Dendritic cell treated with granulocyte-macrophage colony-stimulating factor and Interleukin-4, amounts not matched to agents 40 ng/mL and 50 ng/mL, for 4 days (primary cell): ENCODE results near the gene AFG3L2.
"Not testable (repeated sequence)": the region's sequence is repeated elsewhere in the genome, so short reads cannot be mapped to it uniquely, and the experiment has no call there.

Experiments
- H3K27ac Mint-ChIP-seq: one replicate; pipeline ENCODE4 v1.8.0; 2022; ENCODE audit warnings: mild to moderate bottlenecking, mixed read lengths
- H3K27me3 Mint-ChIP-seq: one replicate; pipeline ENCODE4 v1.8.0; 2022; ENCODE audit warnings: mild to moderate bottlenecking, mixed read lengths
- H3K36me3 Mint-ChIP-seq: one replicate; pipeline ENCODE4 v1.8.0; 2022; ENCODE audit warnings: low read depth, mixed read lengths
- H3K4me1 Mint-ChIP-seq: one replicate; pipeline ENCODE4 v1.8.0; 2022; ENCODE audit warnings: low read depth, mixed read lengths
- H3K4me3 Mint-ChIP-seq: one replicate; pipeline ENCODE4 v1.8.0; 2022; ENCODE audit warnings: mild to moderate bottlenecking, moderate library complexity, mixed read lengths
- H3K9me3 Mint-ChIP-seq: one replicate; pipeline ENCODE4 v1.8.0; 2022; ENCODE audit warnings: mixed read lengths
- intact Hi-C: fragments of 100-400 bp; cut with micrococcal nuclease; formaldehyde crosslinking; loops from one replicate; pipeline ENCODE4 v1.15.0; 2022

Gene AFG3L2

DNA sequence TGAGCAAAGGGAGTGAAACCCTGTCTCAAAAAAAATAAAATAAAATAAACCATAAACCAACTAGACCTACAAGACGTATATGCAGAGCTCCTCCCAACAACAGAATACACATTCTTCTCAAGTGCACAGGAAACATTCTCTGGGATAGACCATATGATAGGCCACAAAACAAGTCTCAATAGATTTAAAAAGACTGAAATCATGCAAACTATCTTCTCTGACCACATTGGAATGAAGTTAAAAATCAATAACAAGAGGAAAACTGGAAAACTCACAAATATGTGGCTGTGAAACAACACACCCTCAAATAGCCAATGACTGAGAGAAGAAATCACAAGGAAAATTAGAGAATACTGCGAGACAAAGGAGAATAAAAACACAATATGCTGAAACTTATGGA lies 7.2 kb upstream of the AFG3L2 start:
- H3K36me3 Mint-ChIP-seq: no peaks in the 10 kb centered on the region
- peaks cover 6% of the 10 kb centered on the region for H3K4me1 Mint-ChIP-seq
- no peaks in the 10 kb centered on the region for H3K27me3 Mint-ChIP-seq
- H3K4me3 Mint-ChIP-seq: no peak overlapping the region
- H3K27ac Mint-ChIP-seq: no peak overlapping the region
- intact Hi-C loops: no loop called here
- H3K9me3 Mint-ChIP-seq: no peaks in the 10 kb centered on the region

DNA sequence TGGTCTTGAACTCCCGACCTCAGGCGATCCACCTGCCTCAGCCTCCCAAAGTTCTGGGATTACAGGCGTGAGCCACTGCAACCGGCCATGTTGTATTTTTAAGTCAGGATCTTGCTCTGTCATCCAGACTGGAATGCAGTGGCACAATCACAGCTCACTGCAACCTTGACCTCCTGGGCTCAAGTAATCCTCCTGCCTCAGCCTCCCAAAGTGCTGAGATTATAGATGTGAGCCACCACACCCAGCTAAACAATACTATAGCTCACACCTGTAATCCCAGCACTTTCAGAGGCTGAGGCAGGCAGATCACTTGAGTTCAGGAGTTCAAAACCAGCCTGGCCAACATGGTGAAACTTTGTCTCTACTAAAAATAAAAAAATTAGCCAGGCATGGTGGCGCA lies 6.7 kb upstream of the AFG3L2 start:
- intact Hi-C loops, H3K36me3 Mint-ChIP-seq, H3K4me3 Mint-ChIP-seq, H3K27me3 Mint-ChIP-seq, H3K27ac Mint-ChIP-seq, H3K9me3 Mint-ChIP-seq, H3K4me1 Mint-ChIP-seq: not testable (repeated sequence)

DNA sequence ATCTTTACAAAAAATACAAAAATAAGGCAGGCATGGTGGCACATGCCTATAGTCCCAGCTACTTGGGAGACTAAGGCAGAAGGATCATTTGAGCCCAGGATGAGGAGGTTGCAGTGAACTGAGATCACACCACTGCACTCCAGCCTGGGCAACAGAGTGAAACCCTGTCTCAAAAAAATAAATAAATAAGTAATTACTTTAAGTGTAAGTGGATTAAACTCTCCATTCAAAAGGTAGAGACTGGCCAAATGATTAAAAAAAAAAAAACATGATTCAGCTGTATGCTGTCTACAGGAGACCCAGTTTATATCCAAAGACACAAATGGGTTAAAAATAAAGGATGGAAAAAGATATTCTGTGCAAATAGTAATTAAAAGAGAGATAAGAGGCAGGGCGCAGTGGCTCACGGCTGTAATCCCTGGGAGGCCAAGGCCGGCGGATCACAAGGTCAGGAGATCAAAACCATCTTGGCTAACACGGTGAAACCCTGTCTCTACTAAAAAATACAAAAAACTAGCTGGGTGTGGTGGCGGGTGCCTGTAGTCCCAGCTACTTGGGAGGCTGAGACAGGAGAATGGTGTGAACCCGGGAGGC lies 5.3 kb upstream of the AFG3L2 start:
- H3K27me3 Mint-ChIP-seq, H3K4me3 Mint-ChIP-seq, H3K27ac Mint-ChIP-seq, H3K36me3 Mint-ChIP-seq, intact Hi-C loops, H3K9me3 Mint-ChIP-seq: not testable (repeated sequence)
- H3K4me1 Mint-ChIP-seq: peaks cover 14% of the 10 kb centered on the region

DNA sequence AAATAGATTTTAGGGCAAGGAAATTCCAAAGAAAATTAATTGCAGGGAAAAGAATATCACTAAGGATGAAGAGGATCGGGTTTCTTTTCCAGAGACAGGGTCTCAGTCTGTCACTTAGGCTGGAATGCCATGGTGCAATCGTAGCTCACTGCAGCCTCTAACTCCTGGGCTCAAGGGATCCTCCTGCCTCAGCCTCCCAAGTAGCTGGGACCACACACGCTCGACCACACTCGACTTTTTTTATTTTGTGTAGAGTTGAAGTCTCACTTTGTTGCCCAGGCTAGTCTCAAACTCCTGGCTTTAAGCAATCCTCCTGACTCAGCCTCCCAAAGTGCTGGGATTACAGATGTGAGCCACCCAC lies 1.2 kb upstream of the AFG3L2 start:
- Mint-ChIP-seq H3K4me1 (peaks cover 45% of the 10 kb centered on the region), H3K36me3 (peaks cover 20% of the 10 kb centered on the region), H3K27ac (peak overlapping the region; percentile 87), H3K4me3 (peak overlapping the region; percentile 80)
- intact Hi-C loops, H3K9me3 Mint-ChIP-seq, H3K27me3 Mint-ChIP-seq: not testable (repeated sequence)

DNA sequence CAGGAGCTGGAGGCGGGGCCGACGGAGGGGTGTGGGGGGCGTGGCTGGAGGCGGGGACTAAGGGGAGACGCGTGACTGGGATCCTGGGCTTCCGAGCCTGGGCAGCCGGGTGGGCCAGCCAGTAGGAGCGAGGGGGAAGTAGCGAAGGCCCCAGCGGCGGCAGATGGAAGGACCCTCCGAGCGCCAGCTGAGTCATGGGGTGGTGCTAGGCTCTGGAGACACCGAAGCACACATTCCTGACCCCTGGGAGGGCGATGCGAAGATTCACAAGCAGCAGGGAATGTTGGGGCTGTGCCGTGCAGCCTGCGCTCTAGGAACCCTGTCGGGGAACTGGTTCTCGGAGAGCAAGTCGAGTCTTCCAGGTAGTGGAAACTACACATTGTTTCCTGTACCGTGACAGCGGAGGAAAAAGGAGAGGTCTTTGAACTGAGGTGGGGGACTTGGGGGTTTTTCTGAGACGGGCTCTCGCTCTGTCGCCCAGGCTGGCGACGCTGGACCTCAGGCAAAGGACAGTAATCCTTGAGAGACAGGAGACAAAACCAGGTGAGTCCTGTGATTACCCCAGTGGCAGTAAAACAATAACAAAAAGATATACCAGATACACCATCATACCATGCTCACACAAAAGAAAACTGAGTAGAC lies 650 bp upstream of the AFG3L2 start:
- H3K9me3 Mint-ChIP-seq: no peaks in the 10 kb centered on the region
- H3K27ac Mint-ChIP-seq: peak overlapping the region; percentile 87
- peak overlapping the region; percentile 80 for H3K4me3 Mint-ChIP-seq
- peaks cover 50% of the 10 kb centered on the region for H3K4me1 Mint-ChIP-seq
- intact Hi-C loops: loop anchor here (1.0 to 2.0 kb wide), 5 partner anchors 31 to 570 kb away; partner anchors contain the start of genes CEP76, PSMG2, SPIRE1 and TUBB6
- H3K27me3 Mint-ChIP-seq: no peaks in the 10 kb centered on the region
- peaks cover 22% of the 10 kb centered on the region for H3K36me3 Mint-ChIP-seq

DNA sequence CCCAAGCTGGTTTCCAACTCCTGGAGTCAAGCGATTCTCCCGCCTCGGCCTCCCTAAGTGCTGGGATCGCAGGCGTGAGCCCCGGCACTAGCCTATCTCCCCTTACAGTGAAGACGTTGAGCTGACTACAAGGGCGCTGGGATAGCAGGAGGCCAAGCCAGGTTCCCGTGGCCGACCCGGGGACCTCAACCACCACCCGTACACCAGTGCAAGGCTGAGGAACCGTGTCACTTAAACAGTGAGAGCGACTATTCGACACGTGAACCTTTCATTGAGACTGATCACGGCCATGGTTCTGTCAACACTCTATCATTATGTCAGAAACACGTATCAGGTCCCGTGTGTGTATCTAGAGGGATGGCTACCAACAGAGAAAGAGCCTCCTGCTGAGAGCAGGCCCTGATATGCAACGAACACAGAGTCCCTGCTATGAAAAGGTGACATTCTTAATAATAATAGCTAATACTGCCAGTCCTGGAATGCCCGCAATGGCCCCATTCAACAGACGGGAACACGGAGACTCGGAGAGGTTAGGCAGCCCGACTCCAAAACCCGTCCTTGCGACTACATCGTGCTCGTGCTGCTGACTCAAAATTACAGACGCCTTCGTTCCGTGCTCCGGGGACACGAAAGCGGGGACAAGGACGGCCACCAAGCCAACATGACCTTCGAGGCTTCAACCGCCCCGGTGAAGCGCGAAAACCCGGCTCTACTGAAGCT lies 833 bp downstream of the AFG3L2 start:
- Mint-ChIP-seq H3K4me1 (peaks cover 54% of the 10 kb centered on the region), H3K9me3 (no peaks in the 10 kb centered on the region), H3K36me3 (peaks cover 30% of the 10 kb centered on the region), H3K27ac (peak overlapping the region; percentile 87), H3K4me3 (peak overlapping the region; percentile 80), H3K27me3 (no peaks in the 10 kb centered on the region)
- intact Hi-C loops: loop anchor here (2.0 kb wide), 3 partner anchors 29 to 327 kb away; partner anchors contain the start of genes CEP76, PSMG2 and TUBB6

DNA sequence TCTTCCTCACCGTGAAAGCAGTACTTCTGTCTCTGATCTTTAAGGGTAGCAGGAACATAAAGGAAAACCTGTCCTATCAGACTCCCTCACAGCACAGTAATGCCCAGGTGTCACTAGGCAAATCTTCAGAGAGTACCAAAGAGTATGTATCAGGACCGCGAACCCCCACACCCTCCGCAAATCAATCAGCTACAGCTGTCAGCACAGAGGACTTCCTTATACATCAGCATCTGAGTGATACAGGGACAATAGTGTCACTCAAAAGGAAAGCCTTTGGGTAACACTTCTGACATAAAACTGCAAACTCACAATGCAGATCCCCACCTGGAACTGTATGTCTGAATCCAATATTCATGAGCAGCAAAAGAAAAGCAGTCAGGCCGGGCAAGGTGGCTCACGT lies 2.6 kb downstream of the AFG3L2 start:
- Mint-ChIP-seq H3K4me3 (no peak overlapping the region), H3K27ac (no peak overlapping the region), H3K9me3 (no peaks in the 10 kb centered on the region), H3K4me1 (peaks cover 48% of the 10 kb centered on the region), H3K27me3 (no peaks in the 10 kb centered on the region), H3K36me3 (peaks cover 47% of the 10 kb centered on the region)
- intact Hi-C loops: no loop called here

DNA sequence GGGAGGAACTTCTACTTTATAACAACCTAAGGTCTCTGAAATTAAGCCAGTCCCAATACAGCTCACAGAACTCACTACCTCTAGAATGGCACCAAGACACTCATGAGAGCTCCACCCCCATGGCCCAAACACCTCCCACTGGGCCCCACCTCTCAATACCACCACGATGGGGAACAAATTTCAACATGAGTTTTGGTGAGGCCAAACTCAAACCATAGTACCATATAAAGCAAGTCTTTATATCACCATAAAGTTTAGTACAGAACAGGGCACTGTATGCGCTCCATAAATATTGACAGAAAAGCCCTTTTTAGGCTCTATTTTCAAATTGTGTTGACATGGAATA lies 3.3 kb downstream of the AFG3L2 start:
- Mint-ChIP-seq H3K36me3 (peaks cover 53% of the 10 kb centered on the region), H3K27me3 (no peaks in the 10 kb centered on the region), H3K4me3 (no peak overlapping the region), H3K9me3 (no peaks in the 10 kb centered on the region), H3K27ac (no peak overlapping the region), H3K4me1 (peaks cover 48% of the 10 kb centered on the region)
- intact Hi-C loops: no loop called here

DNA sequence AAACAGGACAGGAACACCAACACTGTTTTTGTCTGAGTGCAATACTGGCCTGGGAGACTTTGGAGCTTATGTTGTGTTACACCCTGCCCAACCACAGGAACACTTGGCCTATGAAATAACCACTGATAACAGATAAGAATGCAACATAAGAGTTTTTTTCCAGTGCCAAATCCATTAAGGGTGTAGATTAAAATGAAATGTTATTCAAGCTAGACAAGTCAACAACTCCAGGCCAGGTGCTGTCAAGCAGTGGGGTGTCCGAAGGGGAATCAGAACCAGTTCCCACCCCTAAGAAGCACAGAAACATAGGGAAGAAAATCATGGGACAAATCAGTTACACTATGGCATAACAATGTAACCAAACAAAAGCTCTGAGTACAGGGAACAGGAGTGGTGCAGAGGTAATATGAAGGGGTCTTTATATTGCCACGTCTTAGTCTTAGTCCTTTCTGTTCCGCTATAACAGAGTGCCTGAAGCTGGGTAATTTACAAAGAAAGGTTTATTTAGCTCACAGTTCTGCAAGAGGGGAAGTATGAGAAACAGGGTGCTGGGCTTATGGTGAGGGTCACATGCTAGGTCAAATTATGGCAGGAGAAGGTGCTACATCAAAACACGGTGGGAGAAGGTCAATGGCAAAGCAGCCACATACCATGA lies 3.8 kb downstream of the AFG3L2 start:
- H3K4me3 Mint-ChIP-seq: no peak overlapping the region
- no peak overlapping the region for H3K27ac Mint-ChIP-seq
- intact Hi-C loops: no loop called here
- peaks cover 48% of the 10 kb centered on the region for H3K4me1 Mint-ChIP-seq
- no peaks in the 10 kb centered on the region for H3K27me3 Mint-ChIP-seq
- H3K36me3 Mint-ChIP-seq: peaks cover 58% of the 10 kb centered on the region
- H3K9me3 Mint-ChIP-seq: no peaks in the 10 kb centered on the region

DNA sequence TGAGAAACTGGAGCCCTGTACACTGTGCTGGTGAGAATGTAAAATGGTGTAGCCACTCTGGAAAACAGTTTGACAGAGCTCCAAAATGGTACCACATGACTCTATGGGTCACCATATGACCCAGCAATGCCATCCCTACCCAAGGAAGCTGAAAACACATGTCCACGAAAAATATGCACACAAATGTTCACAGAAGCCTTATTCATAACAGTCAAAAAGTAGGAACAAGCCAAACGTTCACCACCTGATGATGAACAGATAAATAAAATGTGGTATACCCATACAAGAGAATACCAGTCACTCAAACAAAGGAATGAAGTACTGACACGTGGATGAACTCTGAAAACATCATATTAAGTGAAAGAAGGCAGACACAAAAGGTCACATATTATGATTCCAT lies 4.6 kb downstream of the AFG3L2 start:
- Mint-ChIP-seq H3K36me3 (peaks cover 60% of the 10 kb centered on the region), H3K27ac (no peak overlapping the region), H3K9me3 (no peaks in the 10 kb centered on the region), H3K4me3 (no peak overlapping the region), H3K4me1 (peaks cover 40% of the 10 kb centered on the region), H3K27me3 (no peaks in the 10 kb centered on the region)
- intact Hi-C loops: no loop called here

DNA sequence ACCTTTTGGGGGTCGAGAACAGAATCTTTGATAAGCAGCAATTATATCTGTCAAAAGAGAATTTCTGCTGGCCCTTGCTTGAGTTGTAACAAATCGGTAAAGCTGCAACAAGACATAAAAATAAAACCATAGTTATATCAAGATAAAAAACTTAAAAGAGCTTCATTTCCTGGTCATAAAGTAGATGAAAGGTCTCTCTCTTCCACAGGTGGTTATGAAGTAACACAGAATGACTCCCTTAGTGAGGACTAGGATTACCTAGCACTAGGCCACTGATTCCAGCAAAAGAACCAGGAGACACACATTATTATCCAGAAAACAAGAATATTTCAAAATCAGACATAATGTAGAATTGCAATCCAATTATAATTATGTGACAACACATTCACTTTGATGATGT lies 5.4 kb downstream of the AFG3L2 start:
- Mint-ChIP-seq H3K4me3 (no peak overlapping the region), H3K9me3 (no peaks in the 10 kb centered on the region), H3K4me1 (peaks cover 40% of the 10 kb centered on the region), H3K27ac (no peak overlapping the region), H3K27me3 (no peaks in the 10 kb centered on the region), H3K36me3 (peaks cover 67% of the 10 kb centered on the region)
- intact Hi-C loops: no loop called here

DNA sequence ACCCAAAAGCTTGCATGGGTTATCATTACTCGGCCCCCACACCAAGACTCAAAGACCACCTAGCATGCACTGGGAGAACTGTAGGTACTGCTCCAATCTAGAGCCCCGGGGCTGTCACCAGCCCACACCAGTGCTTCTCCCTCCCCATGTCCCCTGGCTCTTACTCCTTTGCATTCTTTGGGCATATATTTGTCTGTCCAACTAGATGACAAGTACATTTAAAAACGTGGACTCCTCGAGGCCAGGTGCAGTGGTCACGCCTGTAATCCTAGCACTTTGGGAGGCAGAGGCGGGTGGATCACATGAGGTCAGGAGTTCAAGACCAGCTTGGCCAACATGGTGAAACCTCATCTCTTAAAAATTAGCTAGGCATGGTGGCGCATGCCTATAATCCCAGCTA lies 7.8 kb downstream of the AFG3L2 start:
- H3K27ac Mint-ChIP-seq: no peak overlapping the region
- no peaks in the 10 kb centered on the region for H3K27me3 Mint-ChIP-seq
- intact Hi-C loops: no loop called here
- H3K4me3 Mint-ChIP-seq: no peak overlapping the region
- H3K9me3 Mint-ChIP-seq: no peaks in the 10 kb centered on the region
- H3K36me3 Mint-ChIP-seq: peaks cover 78% of the 10 kb centered on the region
- H3K4me1 Mint-ChIP-seq: peaks cover 28% of the 10 kb centered on the region

DNA sequence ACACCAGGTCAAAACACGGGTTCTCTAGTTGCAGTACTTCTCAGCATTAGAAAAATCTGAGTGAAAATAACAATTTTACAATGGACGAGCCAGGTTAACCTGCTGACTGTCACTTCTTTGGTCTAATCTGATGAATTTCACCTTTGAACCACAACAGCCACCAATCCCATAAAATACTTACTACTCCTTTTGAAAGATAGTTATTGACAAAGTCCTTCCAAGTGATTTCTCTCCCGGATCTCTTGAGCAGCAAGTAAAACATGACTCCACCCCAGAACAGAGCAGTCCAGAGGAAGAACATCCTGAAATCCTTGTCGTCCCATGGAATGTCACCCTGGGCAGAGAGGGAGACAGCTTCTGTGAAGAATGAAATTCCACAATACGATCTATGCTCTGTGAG lies 10.2 kb downstream of the AFG3L2 start:
- Mint-ChIP-seq H3K9me3 (no peaks in the 10 kb centered on the region), H3K4me3 (no peak overlapping the region), H3K27me3 (no peaks in the 10 kb centered on the region), H3K27ac (no peak overlapping the region), H3K36me3 (peaks cover 95% of the 10 kb centered on the region), H3K4me1 (peaks cover 12% of the 10 kb centered on the region)
- intact Hi-C loops: no loop called here

DNA sequence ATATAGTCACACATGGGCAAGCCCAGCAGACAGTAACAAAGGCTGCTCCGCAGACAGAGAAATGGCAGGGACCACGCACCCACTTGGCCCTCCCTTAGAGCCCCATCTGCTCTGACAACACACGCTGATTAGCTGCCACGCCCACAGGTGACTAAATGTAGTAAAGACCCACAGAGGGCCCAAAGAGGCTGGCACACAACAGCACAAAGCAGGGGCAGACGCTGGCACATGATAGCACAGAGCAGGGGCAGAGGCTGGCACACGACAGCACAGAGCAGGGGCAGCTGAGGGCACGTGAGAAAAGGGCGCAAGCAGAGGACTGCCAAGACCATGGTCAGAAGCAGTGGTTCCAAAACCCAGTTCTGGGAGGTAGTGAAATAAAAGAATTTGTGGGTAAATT lies 10.6 kb downstream of the AFG3L2 start:
- peaks cover 98% of the 10 kb centered on the region for H3K36me3 Mint-ChIP-seq
- H3K4me1 Mint-ChIP-seq: peaks cover 12% of the 10 kb centered on the region
- H3K9me3 Mint-ChIP-seq: no peaks in the 10 kb centered on the region
- H3K4me3 Mint-ChIP-seq: no peak overlapping the region
- no peak overlapping the region for H3K27ac Mint-ChIP-seq
- H3K27me3 Mint-ChIP-seq: no peaks in the 10 kb centered on the region
- intact Hi-C loops: no loop called here
